ENCODE data around the gene SLCO1B3.
"Not testable (repeated sequence)": the region's sequence is repeated elsewhere in the genome, so short reads cannot be mapped to it uniquely, and the experiment has no call there.

Gene SLCO1B3

GRCh38 chr12:20810487-20810886, at the start of gene SLCO1B3:
Gene SLCO1B3 (plus strand): TSS chr12:20810705. CDS start chr12:20815739, 5,034 bp downstream.
- DNase-seq = no peak

GRCh38 chr12:20777420-20777819, 33.1 kb upstream of the SLCO1B3 start:
- DNase-seq = no peak

GRCh38 chr12:20778969-20779368, 31.5 kb upstream of the SLCO1B3 start:
- no peak for DNase-seq

- not testable (repeated sequence) for DNase-seq
These were observed 30.5 kb upstream of the SLCO1B3 start for GRCh38 chr12:20779971-20780370.

- not testable (repeated sequence) for DNase-seq
These were observed 26.6 kb upstream of the SLCO1B3 start for GRCh38 chr12:20783796-20784357.

GRCh38 chr12:20792971-20793370, 17.5 kb upstream of the SLCO1B3 start:
- no peak for DNase-seq

GRCh38 chr12:20798554-20798953, 12.0 kb upstream of the SLCO1B3 start:
- DNase-seq = no peak

- no peak for DNase-seq
These were observed 10.3 kb upstream of the SLCO1B3 start for GRCh38 chr12:20800160-20800559.

GRCh38 chr12:20801035-20801434, 9.5 kb upstream of the SLCO1B3 start:
- no peak for DNase-seq

GRCh38 chr12:20805921-20806320, 4.6 kb upstream of the SLCO1B3 start:
- no peak for DNase-seq

- no peak for DNase-seq
These were observed 3.1 kb upstream of the SLCO1B3 start for GRCh38 chr12:20807192-20808080.

- no peak for DNase-seq
These were observed 2.0 kb upstream of the SLCO1B3 start for GRCh38 chr12:20808521-20808920.

- no peak for DNase-seq
These were observed 5.1 kb downstream of the SLCO1B3 start for GRCh38 chr12:20815574-20815973.

- DNase-seq = no peak
These were observed 11.9 kb downstream of the SLCO1B3 start for GRCh38 chr12:20822415-20822814.

- no peak for DNase-seq
These were observed 12.4 kb downstream of the SLCO1B3 start for GRCh38 chr12:20822925-20823324.

- DNase-seq = no peak
These were observed 19.4 kb downstream of the SLCO1B3 start for GRCh38 chr12:20829919-20830318.

GRCh38 chr12:20830456-20830855, 20.0 kb downstream of the SLCO1B3 start:
- DNase-seq = no peak

GRCh38 chr12:20832911-20833310, 22.4 kb downstream of the SLCO1B3 start:
- DNase-seq = no peak

- DNase-seq = no peak
These were observed 42.1 kb downstream of the SLCO1B3 start for GRCh38 chr12:20852649-20853048.

GRCh38 chr12:20863056-20863455, 52.6 kb downstream of the SLCO1B3 start:
- no peak for DNase-seq

GRCh38 chr12:20865873-20866272, 55.4 kb downstream of the SLCO1B3 start:
- no peak for DNase-seq

GRCh38 chr12:20868277-20868676, 57.8 kb downstream of the SLCO1B3 start:
- no peak for DNase-seq

GRCh38 chr12:20883288-20883687, 72.8 kb downstream of the SLCO1B3 start:
- DNase-seq = no peak

- DNase-seq = no peak
These were observed 74.6 kb downstream of the SLCO1B3 start for GRCh38 chr12:20885116-20885515.
